Endothelial cell of umbilical vein (primary cell): ENCODE data around the gene CACNA2D1. TPM values are rescaled to one million over a fixed set of nuclear protein-coding genes. Genes with fewer than 3 reads are reported as not detected.

Experiments
- BruUV-seq: library from RNA; stranded (reverse); fragments of 400-500 nt; replicated peaks from 2 replicates; lab custom pipeline; 2021; lab: Mats Ljungman, UMichigan
- CTCF ChIA-PET: fragments of 300-600, 350-600 bp; sonication (Branson Sonifier 250); formaldehyde crosslinking; loops from one replicate; lab custom pipeline; 2021; ENCODE audit warnings: antibody characterized with exemption, inconsistent platforms; lab: Charles Lee
- POLR2A ChIA-PET: fragments of 300-600, 350-600 bp; sonication (Branson Sonifier 250); formaldehyde crosslinking; loops from one replicate; lab custom pipeline; 2021; ENCODE audit warnings: antibody characterized with exemption, inconsistent platforms; lab: Charles Lee
- DNase-seq: peaks from one replicate; pipeline ENCODE4 v3.0.0-alpha.2; 2011; ENCODE audit warnings: low read depth, low spot score
- FAIRE-seq: peaks from 2 replicates; lab custom pipeline; 2011; peaks lifted over from hg19 to GRCh38; lab: Jason Lieb, UNC
- H2AFZ ChIP-seq: 2 replicates; pipeline ENCODE4 v1.6.0; 2012; ENCODE audit warnings: low read depth, low read length, control low read depth, inconsistent platforms
- H3K27ac ChIP-seq: 2 replicates; pipeline ENCODE4 v1.5.1; 2011; ENCODE audit warnings: low read depth, mild to moderate bottlenecking, control low read depth, low read length, moderate library complexity; ENCODE audit not compliant: insufficient read depth
- H3K27me3 ChIP-seq, 2 experiments: 2 replicates each; pipeline versions ENCODE4 v1.6.0 to v1.6.1; 2011; ENCODE audit warnings: low read length in 2 of 2, mixed read lengths in 1 of 2; ENCODE audit not compliant: control insufficient read depth in 2 of 2, insufficient read depth in 2 of 2
- H3K36me3 ChIP-seq, 2 experiments: 2 replicates in 1 of 2; 3 replicates in 1 of 2; pipeline ENCODE4 v1.5.1; 2011; ENCODE audit warnings: low read length in 2 of 2, mild to moderate bottlenecking in 1 of 2, moderate library complexity in 1 of 2; ENCODE audit not compliant: control insufficient read depth in 2 of 2, insufficient read depth in 2 of 2; ENCODE audit errors: extremely low read depth in 1 of 2
- H3K4me1 ChIP-seq: 3 replicates; pipeline ENCODE4 v1.5.1; 2011; ENCODE audit warnings: mild to moderate bottlenecking, low read length; ENCODE audit not compliant: control insufficient read depth, insufficient read depth; ENCODE audit errors: extremely low read depth
- H3K4me2 ChIP-seq: 2 replicates; pipeline ENCODE4 v1.6.1; 2011; ENCODE audit warnings: low read length, control low read depth, mixed read lengths; ENCODE audit not compliant: insufficient read depth
- H3K4me3 ChIP-seq, 3 experiments: fragments of 200-600 bp in 1 of 3; sonication (generic), shearing (Covaris generic) in 1 of 3; replicated peaks in 1 of 3; 2 replicates each; pipeline ENCODE4 v1.5.1; 2011 to 2016; ENCODE audit warnings: control low read depth in 3 of 3, low read length in 3 of 3, mild to moderate bottlenecking in 2 of 3, inconsistent platforms in 1 of 3, low read depth in 1 of 3, moderate library complexity in 1 of 3; ENCODE audit not compliant: insufficient read depth in 1 of 3
- H3K79me2 ChIP-seq: 2 replicates; pipeline ENCODE4 v1.6.0; 2012; ENCODE audit warnings: low read length, inconsistent platforms; ENCODE audit not compliant: control insufficient read depth, insufficient read depth
- H3K9ac ChIP-seq: replicated peaks from 2 replicates; pipeline ENCODE3; 2011; ENCODE audit warnings: low read length, control low read depth; ENCODE audit not compliant: insufficient read depth; ENCODE audit errors: extremely low read depth
- H3K9me1 ChIP-seq: replicated peaks from 3 replicates; pipeline ENCODE4 v1.6.0; 2011; ENCODE audit warnings: mild to moderate bottlenecking, low read length; ENCODE audit not compliant: control insufficient read depth, insufficient read depth; ENCODE audit errors: extremely low read depth
- H3K9me3 ChIP-seq: replicated peaks from 2 replicates; pipeline ENCODE4 v1.5.1; 2012; ENCODE audit warnings: low read length, inconsistent platforms; ENCODE audit not compliant: control insufficient read depth, insufficient read depth
- H4K20me1 ChIP-seq: replicated peaks from 2 replicates; pipeline ENCODE3; 2011; ENCODE audit warnings: mild to moderate bottlenecking, low read length; ENCODE audit not compliant: control insufficient read depth, insufficient read depth; ENCODE audit errors: extremely low read depth
- EZH2 ChIP-seq: IDR thresholded peaks from 2 replicates; pipeline ENCODE4 v1.6.1; 2012; ENCODE audit warnings: borderline replicate concordance, low read depth, mild to moderate bottlenecking, moderate library complexity, low read length, inconsistent platforms; ENCODE audit not compliant: severe bottlenecking
- FOS ChIP-seq: IDR thresholded peaks from 2 replicates; pipeline ENCODE4 v1.6.1; 2011; ENCODE audit warnings: mild to moderate bottlenecking, low read length, moderate library complexity, borderline replicate concordance; ENCODE audit not compliant: insufficient read depth
- GATA2 ChIP-seq: IDR thresholded peaks from 2 replicates; pipeline ENCODE4 v1.7.0; 2011; ENCODE audit warnings: low read depth, mild to moderate bottlenecking, moderate library complexity, mixed read lengths, low read length; ENCODE audit not compliant: insufficient read length, insufficient read depth
- JUN ChIP-seq: IDR thresholded peaks from 2 replicates; pipeline ENCODE4 v1.6.1; 2011; ENCODE audit warnings: borderline replicate concordance, low read depth; ENCODE audit not compliant: insufficient read length, insufficient read depth
- MYC ChIP-seq: IDR thresholded peaks from one replicate; pipeline ENCODE4 v1.6.1; 2011; ENCODE audit warnings: mild to moderate bottlenecking, low read depth, low read length
- POLR2A ChIP-seq: IDR thresholded peaks from 2 replicates; pipeline ENCODE4 v1.6.1; 2012; ENCODE audit warnings: low read depth, mild to moderate bottlenecking, control low read depth, low read length
- POLR2AphosphoS5 ChIP-seq: IDR thresholded peaks from 2 replicates; pipeline ENCODE4 v1.6.1; 2012; ENCODE audit warnings: low read depth, mild to moderate bottlenecking, control low read depth, low read length, moderate library complexity; ENCODE audit not compliant: insufficient read depth
- dilution Hi-C: fragments of 300-500 bp; cut with MboI; formaldehyde crosslinking; loops from one replicate; pipeline ENCODE4 v1.15.0; 2019; ENCODE audit warnings: low sequenced_read_pairs; ENCODE audit not compliant: extremely low pct_ligation_motif_present
- intact Hi-C: fragments of 100-400 bp; cut with micrococcal nuclease; formaldehyde crosslinking; loops from one replicate; pipeline ENCODE4 v1.10.0; 2022
- polyA plus RNA-seq, 4 experiments: library from polyadenylated mRNA; depleted of rRNA in 3 of 4; stranded (reverse) in 3 of 4; unstranded in 1 of 4; fragments of >200 nt; gene quantifications; 2 replicates each; pipeline versions ENCODE4 v1.2.1 to v1.2.3, GENCODE V29; 2011 to 2012; ENCODE audit warnings: missing spikeins in 1 of 4
- total RNA-seq: library from RNA; stranded (reverse); gene quantifications from 2 replicates; pipeline ENCODE4 v1.2.3, GENCODE V29; 2021
- TF ChIP-seq, protein P1 (sequence below), 2 donors: IDR thresholded peaks; 1 replicate in 1 of 2; 2 replicates in 1 of 2; pipeline ENCODE4 v1.5.1; 2011; ENCODE audit warnings: low read length in 2 of 2, mild to moderate bottlenecking in 2 of 2, moderate library complexity in 2 of 2, control low read depth in 1 of 2, inconsistent platforms in 1 of 2, low read depth in 1 of 2; ENCODE audit not compliant: insufficient read depth in 1 of 2; ENCODE audit errors: extremely low read depth in 1 of 2
- TF ChIP-seq, protein P2 (sequence below): IDR thresholded peaks from 2 replicates; pipeline ENCODE4 v1.6.1; 2011; ENCODE audit not compliant: insufficient read depth, insufficient read length

CACNA2D1 gene
- total and polyA plus RNA-seq, 2 donors (not counting 3 experiments of a cell fraction or from before 2014, with no cell fraction given): 4.1 to 38.6 TPM

DNA sequence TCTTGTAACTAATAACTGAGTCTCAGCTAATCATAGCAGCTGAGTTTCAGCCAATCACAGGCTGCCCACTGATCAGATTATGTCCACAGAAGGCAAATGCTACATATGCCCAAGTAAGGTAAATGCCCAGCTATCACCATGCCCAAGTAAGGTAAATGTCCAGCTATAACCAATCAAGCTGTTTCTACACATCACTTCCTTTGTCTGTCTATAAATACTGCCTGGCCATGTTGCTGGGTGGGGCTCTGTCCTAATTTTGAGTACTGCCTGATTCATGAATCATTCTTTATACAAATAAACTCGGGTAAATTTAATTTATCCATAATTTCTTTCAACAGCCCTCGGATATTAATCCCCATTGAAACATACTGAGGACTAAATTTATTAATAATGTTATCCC is 312.4 kb downstream of the CACNA2D1 start:
- POLR2A ChIA-PET: no interaction called here
- CTCF ChIA-PET: interaction anchor here (0.8 to 1.2 kb wide), 6 partner anchors 10 to 103 kb away, joined by 3 to 4 read pairs (median 3); no protein-coding TSS in a partner anchor
- intact Hi-C loops: no loop called here

More for the DNA sequence above, 312.4 kb downstream of the CACNA2D1 start:
- Histone ChIP-seq H3K4me2 (no peak overlapping the region), H3K9ac (no peak overlapping the region), H3K36me3 (no peaks in the 10 kb centered on the region), H2AFZ (no peak overlapping the region), H4K20me1 (no peaks in the 10 kb centered on the region), H3K4me3 (no peak overlapping the region), H3K27me3 (no peaks in the 10 kb centered on the region), H3K27ac (no peak overlapping the region), H3K79me2 (no peaks in the 10 kb centered on the region), H3K9me1 (no peaks in the 10 kb centered on the region), H3K9me3 (no peaks in the 10 kb centered on the region), H3K4me1 (peaks cover 2% of the 10 kb centered on the region)
- DNase-seq (no peak), FAIRE-seq (no peak)
- TF ChIP-seq MYC (no peak), POLR2AphosphoS5 (no peak), GATA2 (no peak), FOS (no peak), JUN (no peak), EZH2 (no peak), POLR2A (no peak)
- TF ChIP-seq, protein P1, sequence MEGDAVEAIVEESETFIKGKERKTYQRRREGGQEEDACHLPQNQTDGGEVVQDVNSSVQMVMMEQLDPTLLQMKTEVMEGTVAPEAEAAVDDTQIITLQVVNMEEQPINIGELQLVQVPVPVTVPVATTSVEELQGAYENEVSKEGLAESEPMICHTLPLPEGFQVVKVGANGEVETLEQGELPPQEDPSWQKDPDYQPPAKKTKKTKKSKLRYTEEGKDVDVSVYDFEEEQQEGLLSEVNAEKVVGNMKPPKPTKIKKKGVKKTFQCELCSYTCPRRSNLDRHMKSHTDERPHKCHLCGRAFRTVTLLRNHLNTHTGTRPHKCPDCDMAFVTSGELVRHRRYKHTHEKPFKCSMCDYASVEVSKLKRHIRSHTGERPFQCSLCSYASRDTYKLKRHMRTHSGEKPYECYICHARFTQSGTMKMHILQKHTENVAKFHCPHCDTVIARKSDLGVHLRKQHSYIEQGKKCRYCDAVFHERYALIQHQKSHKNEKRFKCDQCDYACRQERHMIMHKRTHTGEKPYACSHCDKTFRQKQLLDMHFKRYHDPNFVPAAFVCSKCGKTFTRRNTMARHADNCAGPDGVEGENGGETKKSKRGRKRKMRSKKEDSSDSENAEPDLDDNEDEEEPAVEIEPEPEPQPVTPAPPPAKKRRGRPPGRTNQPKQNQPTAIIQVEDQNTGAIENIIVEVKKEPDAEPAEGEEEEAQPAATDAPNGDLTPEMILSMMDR (IDR thresholded peaks at IDR 0.05; ENCODE audit: extremely low read depth in 1 of 2, insufficient read depth in 1 of 2, low read depth in 1 of 2, low read length in 2 of 2): no peak
- TF ChIP-seq, protein P2, sequence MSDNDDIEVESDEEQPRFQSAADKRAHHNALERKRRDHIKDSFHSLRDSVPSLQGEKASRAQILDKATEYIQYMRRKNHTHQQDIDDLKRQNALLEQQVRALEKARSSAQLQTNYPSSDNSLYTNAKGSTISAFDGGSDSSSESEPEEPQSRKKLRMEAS: no peak
- dilution Hi-C loops: no loop called here
- BruUV-seq: no TSS peak
